ENCODE measurements around the gene GNL2. TPM values are rescaled to one million over a fixed set of nuclear protein-coding genes. Genes with fewer than 3 reads are reported as not detected.
"Not testable (repeated sequence)": the region's sequence is repeated elsewhere in the genome, so short reads cannot be mapped to it uniquely, and the experiment has no call there.

Gene GNL2
- total RNA-seq, 1 experiment from 2014 or later: 133 TPM

- no peak for DNase-seq (ENCODE audit: unreplicated experiment)
- Mint-ChIP-seq H3K9me3 (ENCODE audit: unreplicated experiment) (no peaks in the 10 kb centered on the region), H3K27ac (ENCODE audit: low read depth, unreplicated experiment) (no peak overlapping the region), H3K36me3 (ENCODE audit: insufficient read depth, unreplicated experiment) (peaks cover 94% of the 10 kb centered on the region), H3K4me1 (ENCODE audit: insufficient read depth, unreplicated experiment) (peaks cover 3% of the 10 kb centered on the region), H3K27me3 (ENCODE audit: insufficient read depth, unreplicated experiment) (no peaks in the 10 kb centered on the region), H3K4me3 (ENCODE audit: unreplicated experiment) (no peak overlapping the region)
- ChIA-PET CTCF (interaction anchor here (0.6 to 1.6 kb wide), 3 partner anchors 57 to 109 kb away, joined by 3 to 6 read pairs (median 5); no protein-coding TSS in a partner anchor), POLR2A (interaction anchor here (1.0 to 1.7 kb wide), 2 partner anchors 9 to 10 kb away, joined by 3 to 7 read pairs; partner anchors contain the start of gene SNIP1)
- no peak for TF ChIP-seq CTCF (IDR thresholded peaks at IDR 0.05; ENCODE audit: unreplicated experiment)
- BruUV-seq (replicated peaks): no TSS peak
- intact Hi-C loops (cut with micrococcal nuclease): no loop called here
Measured at GRCh38 chr1:37544530-37544929, 51.2 kb downstream of the GNL2 start.

GRCh38 chr1:37540036-37540785 lies 55.5 kb downstream of the GNL2 start:
- H3K9me3 Mint-ChIP-seq (ENCODE audit: unreplicated experiment): no peaks in the 10 kb centered on the region
- H3K27ac Mint-ChIP-seq (ENCODE audit: low read depth, unreplicated experiment): no peak overlapping the region
- intact Hi-C loops (cut with micrococcal nuclease): no loop called here
- ChIA-PET POLR2A (interaction anchor here (0.6 to 1.2 kb wide), 2 partner anchors 14 to 1549 kb away, joined by 3 to 5 read pairs; partner anchors contain the start of gene SNIP1), CTCF (interaction anchor here (1.1 kb wide), 1 partner anchor 25 kb away, joined by 3 read pairs; the partner anchor contains the start of gene MEAF6)
- BruUV-seq (replicated peaks): no TSS peak
- peaks cover 96% of the 10 kb centered on the region for H3K36me3 Mint-ChIP-seq (ENCODE audit: insufficient read depth, unreplicated experiment)
- TF ChIP-seq CTCF (IDR thresholded peaks at IDR 0.05; ENCODE audit: unreplicated experiment): no peak
- H3K4me1 Mint-ChIP-seq (ENCODE audit: insufficient read depth, unreplicated experiment): peaks cover 15% of the 10 kb centered on the region
- H3K27me3 Mint-ChIP-seq (ENCODE audit: insufficient read depth, unreplicated experiment): no peaks in the 10 kb centered on the region
- no peak for DNase-seq (ENCODE audit: unreplicated experiment)
- no peak overlapping the region for H3K4me3 Mint-ChIP-seq (ENCODE audit: unreplicated experiment)

- BruUV-seq (replicated peaks); H3K27me3 Mint-ChIP-seq (ENCODE audit: insufficient read depth, unreplicated experiment); H3K9me3 Mint-ChIP-seq (ENCODE audit: unreplicated experiment); DNase-seq (ENCODE audit: unreplicated experiment); H3K27ac Mint-ChIP-seq (ENCODE audit: low read depth, unreplicated experiment); H3K4me3 Mint-ChIP-seq (ENCODE audit: unreplicated experiment): not testable (repeated sequence)
- intact Hi-C loops (cut with micrococcal nuclease): loop anchor here (10.0 kb wide), 1 partner anchor 64 kb away; the partner anchor contains the start of gene ZC3H12A
- ChIA-PET POLR2A (interaction anchor here (0.7 to 2.4 kb wide), 3 partner anchors 9 to 14 kb away, joined by 3 to 12 read pairs (median 4); partner anchors contain the start of gene SNIP1), CTCF (interaction anchor here (0.6 to 1.1 kb wide), 3 partner anchors 41 to 325 kb away, joined by 3 to 4 read pairs (median 3); no protein-coding TSS in a partner anchor)
- Mint-ChIP-seq H3K36me3 (ENCODE audit: insufficient read depth, unreplicated experiment) (peaks cover 96% of the 10 kb centered on the region), H3K4me1 (ENCODE audit: insufficient read depth, unreplicated experiment) (peaks cover 23% of the 10 kb centered on the region)
Measured at GRCh38 chr1:37539154-37539553, 56.6 kb downstream of the GNL2 start.

- H3K36me3 Mint-ChIP-seq (ENCODE audit: insufficient read depth, unreplicated experiment): peaks cover 86% of the 10 kb centered on the region
- no peaks in the 10 kb centered on the region for H3K27me3 Mint-ChIP-seq (ENCODE audit: insufficient read depth, unreplicated experiment)
- DNase-seq (ENCODE audit: unreplicated experiment): peak; percentile 91
- POLR2A ChIA-PET: interaction anchor here (0.6 to 4.1 kb wide), 9 partner anchors 10 to 1087 kb away, joined by 3 to 26 read pairs (median 5); partner anchors contain the start of genes MEAF6, OSCP1 and SNIP1
- peak overlapping the region; percentile 22 for H3K4me3 Mint-ChIP-seq (ENCODE audit: unreplicated experiment)
- BruUV-seq (replicated peaks): TSS peak; percentile 19
- CTCF ChIA-PET: interaction anchor here (0.6 to 1.8 kb wide), 3 partner anchors 10 to 1012 kb away, joined by 3 to 5 read pairs (median 3); partner anchors contain the start of gene MEAF6
- H3K27ac Mint-ChIP-seq (ENCODE audit: low read depth, unreplicated experiment): peak overlapping the region; percentile 89
- H3K9me3 Mint-ChIP-seq (ENCODE audit: unreplicated experiment): no peaks in the 10 kb centered on the region
- peaks cover 29% of the 10 kb centered on the region for H3K4me1 Mint-ChIP-seq (ENCODE audit: insufficient read depth, unreplicated experiment)
- intact Hi-C loops (cut with micrococcal nuclease): loop anchor here (10.0 kb wide), 1 partner anchor 63 kb away; the partner anchor contains the start of gene ZC3H12A
- no peak for TF ChIP-seq CTCF (IDR thresholded peaks at IDR 0.05; ENCODE audit: unreplicated experiment)
Measured at GRCh38 chr1:37537378-37537777, 58.4 kb downstream of the GNL2 start.
